ENCODE results near the gene SMURF2. TPM values are rescaled to one million over a fixed set of nuclear protein-coding genes. Genes with fewer than 3 reads are reported as not detected.

Gene SMURF2
- total RNA-seq, 1 donor from 2014 or later, result 11.5 TPM

DNA sequence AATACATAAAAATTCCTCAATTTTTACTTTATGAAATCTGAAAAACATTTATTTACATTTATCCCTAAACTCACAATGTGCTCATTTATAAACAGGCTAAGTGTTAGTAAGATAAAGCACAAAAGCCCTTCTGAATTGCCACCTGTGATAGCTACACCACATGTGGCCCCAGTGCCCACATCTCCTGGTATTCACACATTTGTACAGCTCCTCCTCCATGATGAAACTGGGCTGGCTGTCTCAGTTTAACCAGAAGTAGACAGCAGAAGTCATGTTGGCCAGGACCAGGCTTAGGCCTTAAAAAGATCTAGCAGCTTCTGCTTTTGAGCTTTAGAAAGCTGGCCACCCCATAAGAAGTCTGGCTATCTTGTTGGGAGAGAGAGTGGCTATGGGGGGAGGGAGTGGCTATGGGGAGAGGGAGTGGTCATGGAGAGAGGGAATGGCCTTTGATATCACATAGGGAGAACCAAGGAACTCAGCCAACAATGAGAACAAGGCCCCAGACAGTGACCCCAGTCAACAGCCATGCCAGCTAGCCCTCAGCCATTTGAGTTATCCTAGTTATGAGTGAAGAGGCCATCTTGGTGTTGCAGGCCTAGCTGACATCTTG is 108.0 kb downstream of the SMURF2 start:
- no peak for DNase-seq
- Histone ChIP-seq H3K9me3 (replicated peaks) (no peaks in the 10 kb centered on the region), H3K4me1 (no peaks in the 10 kb centered on the region), H3K4me3 (no peak overlapping the region), H3K36me3 (peaks cover 77% of the 10 kb centered on the region), H3K27ac (replicated peaks) (no peak overlapping the region), H3K27me3 (ENCODE audit: low read depth) (no peaks in the 10 kb centered on the region)
- TF ChIP-seq, protein P1, sequence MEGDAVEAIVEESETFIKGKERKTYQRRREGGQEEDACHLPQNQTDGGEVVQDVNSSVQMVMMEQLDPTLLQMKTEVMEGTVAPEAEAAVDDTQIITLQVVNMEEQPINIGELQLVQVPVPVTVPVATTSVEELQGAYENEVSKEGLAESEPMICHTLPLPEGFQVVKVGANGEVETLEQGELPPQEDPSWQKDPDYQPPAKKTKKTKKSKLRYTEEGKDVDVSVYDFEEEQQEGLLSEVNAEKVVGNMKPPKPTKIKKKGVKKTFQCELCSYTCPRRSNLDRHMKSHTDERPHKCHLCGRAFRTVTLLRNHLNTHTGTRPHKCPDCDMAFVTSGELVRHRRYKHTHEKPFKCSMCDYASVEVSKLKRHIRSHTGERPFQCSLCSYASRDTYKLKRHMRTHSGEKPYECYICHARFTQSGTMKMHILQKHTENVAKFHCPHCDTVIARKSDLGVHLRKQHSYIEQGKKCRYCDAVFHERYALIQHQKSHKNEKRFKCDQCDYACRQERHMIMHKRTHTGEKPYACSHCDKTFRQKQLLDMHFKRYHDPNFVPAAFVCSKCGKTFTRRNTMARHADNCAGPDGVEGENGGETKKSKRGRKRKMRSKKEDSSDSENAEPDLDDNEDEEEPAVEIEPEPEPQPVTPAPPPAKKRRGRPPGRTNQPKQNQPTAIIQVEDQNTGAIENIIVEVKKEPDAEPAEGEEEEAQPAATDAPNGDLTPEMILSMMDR (IDR thresholded peaks at IDR 0.05; ENCODE audit: borderline replicate concordance), result no peak
- intact Hi-C loops (cut with micrococcal nuclease), result no loop called here

DNA sequence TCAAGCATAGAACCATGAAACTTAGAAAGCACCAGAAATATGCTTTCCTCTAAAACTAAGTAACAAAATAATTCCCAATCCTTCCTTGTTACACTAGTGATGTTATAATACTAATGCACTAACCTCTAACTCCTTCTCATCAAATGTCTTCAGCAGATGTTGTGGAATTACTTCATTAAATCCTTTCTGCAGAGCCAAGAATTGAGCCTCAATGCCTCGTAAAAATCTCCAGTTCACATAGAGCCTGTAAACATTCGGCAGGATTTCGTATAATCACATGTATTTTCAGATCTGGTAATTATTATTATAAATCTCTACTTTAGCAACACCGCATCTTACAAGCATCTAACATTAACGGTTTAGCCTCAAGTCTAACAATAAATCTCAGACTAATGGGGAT is 110.6 kb downstream of the SMURF2 start:
- no peak for DNase-seq
- intact Hi-C loops (cut with micrococcal nuclease), result no loop called here
- no peak overlapping the region for H3K27ac ChIP-seq (replicated peaks)
- no peaks in the 10 kb centered on the region for H3K4me1 ChIP-seq
- no peak overlapping the region for H3K4me3 ChIP-seq
- H3K9me3 ChIP-seq (replicated peaks), result no peaks in the 10 kb centered on the region
- TF ChIP-seq, protein P1 (IDR thresholded peaks at IDR 0.05; ENCODE audit: borderline replicate concordance), result no peak
- H3K36me3 ChIP-seq, result peaks cover 80% of the 10 kb centered on the region
- H3K27me3 ChIP-seq (ENCODE audit: low read depth), result no peaks in the 10 kb centered on the region

DNA sequence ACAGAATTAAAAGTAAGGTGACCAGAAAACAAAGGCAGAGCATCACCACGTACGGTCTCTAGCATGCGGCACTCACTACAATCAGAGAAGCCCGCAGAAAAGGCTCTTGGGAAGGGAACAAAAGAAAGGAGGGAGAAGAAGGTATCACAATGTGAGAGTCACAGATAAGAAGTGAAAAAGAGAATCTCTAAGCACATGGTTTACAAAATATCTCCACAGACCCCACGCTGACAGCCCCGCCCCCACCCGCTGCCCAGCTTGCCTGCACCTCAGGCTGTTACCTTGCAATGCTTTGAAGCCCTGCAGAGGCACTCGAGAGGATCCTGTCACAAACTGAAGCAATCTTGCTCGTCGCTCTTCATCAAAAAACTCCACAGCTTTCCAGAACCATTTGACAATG is 114.8 kb downstream of the SMURF2 start:
- H3K27ac ChIP-seq (replicated peaks), result no peak overlapping the region
- TF ChIP-seq, protein P1 (IDR thresholded peaks at IDR 0.05; ENCODE audit: borderline replicate concordance), result no peak
- no peaks in the 10 kb centered on the region for H3K27me3 ChIP-seq (ENCODE audit: low read depth)
- H3K4me3 ChIP-seq, result no peak overlapping the region
- intact Hi-C loops (cut with micrococcal nuclease), result no loop called here
- H3K4me1 ChIP-seq, result no peaks in the 10 kb centered on the region
- DNase-seq, result no peak
- no peaks in the 10 kb centered on the region for H3K9me3 ChIP-seq (replicated peaks)
- peaks cover 70% of the 10 kb centered on the region for H3K36me3 ChIP-seq

DNA sequence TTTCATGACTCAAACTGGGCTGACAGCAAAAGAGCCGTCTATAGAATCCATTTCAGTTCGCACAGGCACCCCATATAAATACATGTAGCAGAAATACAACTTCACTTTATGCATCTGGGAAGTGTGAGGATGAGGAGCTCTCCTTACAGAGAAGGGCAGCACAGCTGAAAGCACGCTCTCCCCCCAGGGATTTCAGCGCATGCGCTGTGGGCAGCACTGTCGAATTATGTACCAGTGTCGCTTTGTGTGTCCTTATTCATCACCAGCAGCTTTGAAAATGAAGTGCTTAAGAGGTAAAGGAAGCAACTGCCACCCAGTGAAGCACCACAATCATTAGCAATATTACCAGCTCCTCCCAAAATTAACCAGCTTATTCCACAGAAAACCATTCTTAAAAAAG is 115.4 kb downstream of the SMURF2 start:
- H3K4me3 ChIP-seq, result no peak overlapping the region
- DNase-seq, result no peak
- H3K36me3 ChIP-seq, result peaks cover 74% of the 10 kb centered on the region
- TF ChIP-seq, protein P1 (IDR thresholded peaks at IDR 0.05; ENCODE audit: borderline replicate concordance), result no peak
- H3K27me3 ChIP-seq (ENCODE audit: low read depth), result no peaks in the 10 kb centered on the region
- H3K27ac ChIP-seq (replicated peaks), result no peak overlapping the region
- intact Hi-C loops (cut with micrococcal nuclease), result no loop called here
- H3K9me3 ChIP-seq (replicated peaks), result no peaks in the 10 kb centered on the region
- no peaks in the 10 kb centered on the region for H3K4me1 ChIP-seq

DNA sequence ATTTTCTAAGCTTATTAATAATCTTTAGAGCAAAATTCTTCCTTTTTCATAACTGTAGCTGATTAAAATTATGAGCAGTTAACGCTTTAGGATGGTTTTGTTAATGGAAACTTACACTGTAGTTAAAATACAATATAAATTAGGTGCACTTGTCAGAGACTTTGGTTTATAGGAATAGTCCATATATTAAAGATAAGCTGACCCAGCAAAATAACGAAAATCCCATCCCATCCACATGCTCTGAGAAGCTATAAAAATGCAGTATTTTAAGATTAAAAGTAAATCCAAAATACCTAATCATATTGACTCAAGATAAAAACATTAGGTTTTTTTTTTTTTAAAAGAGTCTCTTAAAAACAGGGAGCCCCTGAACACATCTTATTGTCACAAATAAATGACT is 117.4 kb downstream of the SMURF2 start:
- DNase-seq, result no peak
- TF ChIP-seq, protein P1 (IDR thresholded peaks at IDR 0.05; ENCODE audit: borderline replicate concordance), result no peak
- H3K27me3 ChIP-seq (ENCODE audit: low read depth), result no peaks in the 10 kb centered on the region
- H3K4me1 ChIP-seq, result no peaks in the 10 kb centered on the region
- peaks cover 67% of the 10 kb centered on the region for H3K36me3 ChIP-seq
- H3K27ac ChIP-seq (replicated peaks), result no peak overlapping the region
- intact Hi-C loops (cut with micrococcal nuclease), result no loop called here
- no peak overlapping the region for H3K4me3 ChIP-seq
- no peaks in the 10 kb centered on the region for H3K9me3 ChIP-seq (replicated peaks)

Data from left ventricle myocardium inferior (tissue), 1 donor.